Liver (tissue), 9 donors: ENCODE data around the gene TRAPPC8. TPM values are rescaled to one million over a fixed set of nuclear protein-coding genes. Genes with fewer than 3 reads are reported as not detected.

Source experiments
- DNase-seq: peaks from one replicate; pipeline ENCODE4 v3.0.0-alpha.2; 2017; ENCODE audit warnings: low spot score
- H3K27ac ChIP-seq, 2 donors: one replicate each; pipeline ENCODE4 v1.7.0; 2013; ENCODE audit warnings: inconsistent platforms in 2 of 2, low read length in 2 of 2, control low read depth in 1 of 2, low read depth in 1 of 2, mild to moderate bottlenecking in 1 of 2
- H3K27me3 ChIP-seq, 4 donors: one replicate each; pipeline versions ENCODE4 v1.6.1 to v1.7.0; 2013; ENCODE audit warnings: low read length in 3 of 4, inconsistent platforms in 1 of 4, mild to moderate bottlenecking in 1 of 4, moderate library complexity in 1 of 4; ENCODE audit not compliant: control insufficient read depth in 4 of 4, insufficient read depth in 4 of 4
- H3K36me3 ChIP-seq, 4 donors: one replicate each; pipeline versions ENCODE4 v1.6.1 to v1.7.0; 2013; ENCODE audit warnings: low read length in 3 of 4, mild to moderate bottlenecking in 3 of 4, low read depth in 1 of 4, moderate library complexity in 1 of 4; ENCODE audit not compliant: control insufficient read depth in 4 of 4, insufficient read depth in 3 of 4
- H3K4me1 ChIP-seq, 4 donors: one replicate each; pipeline versions ENCODE4 v1.6.1 to v1.7.0; 2013; ENCODE audit warnings: low read length in 3 of 4, mild to moderate bottlenecking in 3 of 4, moderate library complexity in 1 of 4; ENCODE audit not compliant: control insufficient read depth in 4 of 4, insufficient read depth in 4 of 4
- H3K4me3 ChIP-seq, 3 donors: one replicate each; pipeline versions ENCODE4 v1.6.1 to v1.7.0; 2013; ENCODE audit warnings: low read length in 3 of 3, control low read depth in 1 of 3, low read depth in 1 of 3, mild to moderate bottlenecking in 1 of 3
- H3K9ac ChIP-seq, 2 donors: one replicate each; pipeline ENCODE4 v1.7.0; 2013; ENCODE audit warnings: low read length in 2 of 2, mild to moderate bottlenecking in 2 of 2, moderate library complexity in 2 of 2, control low read depth in 1 of 2, low read depth in 1 of 2
- H3K9me3 ChIP-seq, 4 donors: one replicate each; pipeline versions ENCODE4 v1.6.1 to v1.7.0; 2013; ENCODE audit warnings: low read length in 3 of 4; ENCODE audit not compliant: control insufficient read depth in 4 of 4
- EGR1 ChIP-seq, 2 donors: IDR thresholded peaks; 2 replicates each; pipeline ENCODE4 v1.6.1; 2016 to 2018; ENCODE audit warnings: antibody characterized with exemption in 2 of 2, low read depth in 2 of 2
- FOXA1 ChIP-seq: IDR thresholded peaks from 2 replicates; pipeline ENCODE4 v1.6.1; 2016; ENCODE audit warnings: antibody characterized with exemption
- FOXA2 ChIP-seq: IDR thresholded peaks from 2 replicates; pipeline ENCODE4 v1.6.1; 2016; ENCODE audit warnings: antibody characterized with exemption
- HNF4G ChIP-seq: IDR thresholded peaks from 2 replicates; pipeline ENCODE4 v1.6.1; 2016; ENCODE audit warnings: antibody characterized with exemption
- RAD21 ChIP-seq, 2 donors: IDR thresholded peaks; 2 replicates each; pipeline ENCODE4 v1.6.1; 2016; ENCODE audit warnings: antibody characterized with exemption in 2 of 2, mild to moderate bottlenecking in 2 of 2
- SP1 ChIP-seq: IDR thresholded peaks from 2 replicates; pipeline ENCODE4 v1.6.1; 2018; ENCODE audit warnings: antibody characterized with exemption, mild to moderate bottlenecking
- YY1 ChIP-seq: IDR thresholded peaks from 2 replicates; pipeline ENCODE4 v1.6.1; 2016; ENCODE audit warnings: antibody characterized with exemption, mild to moderate bottlenecking
- WGBS: extraction: QIAGEN DNeasy Blood & Tissue Kit; methylation state at CpG from one replicate; pipeline ENCODE4 v1.1.7; 2013; 5-methylcytosine and 5-hydroxymethylcytosine counted together
- polyA plus RNA-seq, 2 donors: library from polyadenylated mRNA; stranded (reverse) in 1 of 2; unstranded in 1 of 2; fragments of 200-250 nt in 1 of 2; fragments of >200 nt in 1 of 2; fragmentation: Nextera tagmentation in 1 of 2; extraction: Ambion mirVana in 1 of 2; gene quantifications; one replicate each; pipeline versions ENCODE4 v1.2.1 to v1.2.3, GENCODE V29; 2013 to 2015
- total RNA-seq, 2 donors: library from RNA; depleted of rRNA; stranded (reverse); fragments of >200 nt; gene quantifications; one replicate each; pipeline ENCODE4 v1.2.3, GENCODE V29; 2014
- TF ChIP-seq, protein P1 (sequence below): IDR thresholded peaks from 2 replicates; pipeline ENCODE4 v1.6.1; 2016; ENCODE audit warnings: antibody characterized with exemption, mild to moderate bottlenecking
- TF ChIP-seq, protein P2 (sequence below): IDR thresholded peaks from 2 replicates; pipeline ENCODE4 v1.6.1; 2016; ENCODE audit warnings: antibody characterized with exemption
- TF ChIP-seq, protein P3 (sequence below): IDR thresholded peaks from 2 replicates; pipeline ENCODE4 v1.6.1; 2016; ENCODE audit warnings: antibody characterized with exemption
- TF ChIP-seq, protein P4 (sequence below): IDR thresholded peaks from 2 replicates; pipeline ENCODE4 v1.6.1; 2016; ENCODE audit warnings: antibody characterized with exemption
- TF ChIP-seq, protein P5 (sequence below): fragments of 150-350 bp; IDR thresholded peaks from 2 replicates; pipeline ENCODE4 v1.5.1; 2017; ENCODE audit warnings: improper control_type of control experiment, low read depth, low read length; ENCODE audit not compliant: missing input control
- donor health status: healthy.
- donor health status: healthy.
- donor health status: healthy.
- donor health status: healthy.
- donor health status: healthy.

Gene TRAPPC8
- total and polyA plus RNA-seq, 4 donors = 12.2 to 46.1 (median 29.5) TPM

DNA sequence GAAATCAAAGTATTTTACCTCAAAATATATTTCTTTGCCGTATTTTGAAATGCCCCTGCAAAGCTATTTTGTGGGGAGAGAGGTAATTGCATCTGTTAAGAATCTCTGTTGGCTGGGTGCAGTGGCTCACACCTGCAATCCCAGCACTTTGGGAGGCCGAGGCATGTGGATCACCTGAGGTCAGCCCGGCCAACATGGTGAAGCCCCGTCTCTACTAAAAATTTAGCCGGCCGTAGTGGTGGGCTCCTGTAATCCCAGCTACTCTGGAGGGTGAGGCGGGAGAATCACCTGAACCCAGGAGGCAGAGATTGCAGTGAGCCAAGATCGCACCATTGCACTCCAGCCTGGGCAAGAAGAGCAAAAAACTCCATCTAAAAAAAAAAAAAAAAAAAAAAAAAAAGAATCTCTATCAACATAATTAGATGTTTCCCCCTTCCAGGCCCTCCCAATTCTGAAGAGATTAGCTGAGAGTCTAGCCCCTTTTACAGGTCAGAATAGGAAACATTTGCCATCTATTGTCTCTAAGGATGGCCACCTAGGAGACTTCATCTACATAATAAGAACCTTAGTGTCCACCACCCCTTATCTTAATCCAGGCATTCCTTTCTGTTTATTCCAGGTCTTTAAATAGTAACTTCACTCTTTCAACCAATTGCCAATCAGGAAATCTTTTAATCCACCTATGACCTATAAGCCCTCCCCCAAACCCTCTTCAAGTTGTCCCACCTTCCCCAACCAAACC, 3.5 kb upstream of the TRAPPC8 start:
- Histone ChIP-seq H3K36me3 (no peaks in the 10 kb centered on the region), H3K9me3 (no peaks in the 10 kb centered on the region), H3K4me1 (peaks cover 0 to 24% (median 12%) of the 10 kb centered on the region in 4 donors), H3K27me3 (no peaks in the 10 kb centered on the region), H3K4me3 (no peak overlapping the region), H3K27ac (no peak overlapping the region), H3K9ac (no peak overlapping the region)
- TF ChIP-seq, protein P1, sequence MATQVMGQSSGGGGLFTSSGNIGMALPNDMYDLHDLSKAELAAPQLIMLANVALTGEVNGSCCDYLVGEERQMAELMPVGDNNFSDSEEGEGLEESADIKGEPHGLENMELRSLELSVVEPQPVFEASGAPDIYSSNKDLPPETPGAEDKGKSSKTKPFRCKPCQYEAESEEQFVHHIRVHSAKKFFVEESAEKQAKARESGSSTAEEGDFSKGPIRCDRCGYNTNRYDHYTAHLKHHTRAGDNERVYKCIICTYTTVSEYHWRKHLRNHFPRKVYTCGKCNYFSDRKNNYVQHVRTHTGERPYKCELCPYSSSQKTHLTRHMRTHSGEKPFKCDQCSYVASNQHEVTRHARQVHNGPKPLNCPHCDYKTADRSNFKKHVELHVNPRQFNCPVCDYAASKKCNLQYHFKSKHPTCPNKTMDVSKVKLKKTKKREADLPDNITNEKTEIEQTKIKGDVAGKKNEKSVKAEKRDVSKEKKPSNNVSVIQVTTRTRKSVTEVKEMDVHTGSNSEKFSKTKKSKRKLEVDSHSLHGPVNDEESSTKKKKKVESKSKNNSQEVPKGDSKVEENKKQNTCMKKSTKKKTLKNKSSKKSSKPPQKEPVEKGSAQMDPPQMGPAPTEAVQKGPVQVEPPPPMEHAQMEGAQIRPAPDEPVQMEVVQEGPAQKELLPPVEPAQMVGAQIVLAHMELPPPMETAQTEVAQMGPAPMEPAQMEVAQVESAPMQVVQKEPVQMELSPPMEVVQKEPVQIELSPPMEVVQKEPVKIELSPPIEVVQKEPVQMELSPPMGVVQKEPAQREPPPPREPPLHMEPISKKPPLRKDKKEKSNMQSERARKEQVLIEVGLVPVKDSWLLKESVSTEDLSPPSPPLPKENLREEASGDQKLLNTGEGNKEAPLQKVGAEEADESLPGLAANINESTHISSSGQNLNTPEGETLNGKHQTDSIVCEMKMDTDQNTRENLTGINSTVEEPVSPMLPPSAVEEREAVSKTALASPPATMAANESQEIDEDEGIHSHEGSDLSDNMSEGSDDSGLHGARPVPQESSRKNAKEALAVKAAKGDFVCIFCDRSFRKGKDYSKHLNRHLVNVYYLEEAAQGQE = no peak
- no peak for TF ChIP-seq FOXA2
- TF ChIP-seq, protein P2, sequence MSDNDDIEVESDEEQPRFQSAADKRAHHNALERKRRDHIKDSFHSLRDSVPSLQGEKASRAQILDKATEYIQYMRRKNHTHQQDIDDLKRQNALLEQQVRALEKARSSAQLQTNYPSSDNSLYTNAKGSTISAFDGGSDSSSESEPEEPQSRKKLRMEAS = no peak
- TF ChIP-seq, protein P3, sequence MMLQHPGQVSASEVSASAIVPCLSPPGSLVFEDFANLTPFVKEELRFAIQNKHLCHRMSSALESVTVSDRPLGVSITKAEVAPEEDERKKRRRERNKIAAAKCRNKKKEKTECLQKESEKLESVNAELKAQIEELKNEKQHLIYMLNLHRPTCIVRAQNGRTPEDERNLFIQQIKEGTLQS = no peak
- no peak for TF ChIP-seq HNF4G
- TF ChIP-seq YY1 = no peak
- TF ChIP-seq, protein P4, sequence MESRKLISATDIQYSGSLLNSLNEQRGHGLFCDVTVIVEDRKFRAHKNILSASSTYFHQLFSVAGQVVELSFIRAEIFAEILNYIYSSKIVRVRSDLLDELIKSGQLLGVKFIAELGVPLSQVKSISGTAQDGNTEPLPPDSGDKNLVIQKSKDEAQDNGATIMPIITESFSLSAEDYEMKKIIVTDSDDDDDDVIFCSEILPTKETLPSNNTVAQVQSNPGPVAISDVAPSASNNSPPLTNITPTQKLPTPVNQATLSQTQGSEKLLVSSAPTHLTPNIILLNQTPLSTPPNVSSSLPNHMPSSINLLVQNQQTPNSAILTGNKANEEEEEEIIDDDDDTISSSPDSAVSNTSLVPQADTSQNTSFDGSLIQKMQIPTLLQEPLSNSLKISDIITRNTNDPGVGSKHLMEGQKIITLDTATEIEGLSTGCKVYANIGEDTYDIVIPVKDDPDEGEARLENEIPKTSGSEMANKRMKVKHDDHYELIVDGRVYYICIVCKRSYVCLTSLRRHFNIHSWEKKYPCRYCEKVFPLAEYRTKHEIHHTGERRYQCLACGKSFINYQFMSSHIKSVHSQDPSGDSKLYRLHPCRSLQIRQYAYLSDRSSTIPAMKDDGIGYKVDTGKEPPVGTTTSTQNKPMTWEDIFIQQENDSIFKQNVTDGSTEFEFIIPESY = no peak
- TF ChIP-seq RAD21 (IDR thresholded peaks at IDR 0.05) = no peak
- no peak for TF ChIP-seq EGR1 (IDR thresholded peaks at IDR 0.05; ENCODE audit: low read depth in 2 of 2)
- no peak for TF ChIP-seq SP1
- TF ChIP-seq, protein P5, sequence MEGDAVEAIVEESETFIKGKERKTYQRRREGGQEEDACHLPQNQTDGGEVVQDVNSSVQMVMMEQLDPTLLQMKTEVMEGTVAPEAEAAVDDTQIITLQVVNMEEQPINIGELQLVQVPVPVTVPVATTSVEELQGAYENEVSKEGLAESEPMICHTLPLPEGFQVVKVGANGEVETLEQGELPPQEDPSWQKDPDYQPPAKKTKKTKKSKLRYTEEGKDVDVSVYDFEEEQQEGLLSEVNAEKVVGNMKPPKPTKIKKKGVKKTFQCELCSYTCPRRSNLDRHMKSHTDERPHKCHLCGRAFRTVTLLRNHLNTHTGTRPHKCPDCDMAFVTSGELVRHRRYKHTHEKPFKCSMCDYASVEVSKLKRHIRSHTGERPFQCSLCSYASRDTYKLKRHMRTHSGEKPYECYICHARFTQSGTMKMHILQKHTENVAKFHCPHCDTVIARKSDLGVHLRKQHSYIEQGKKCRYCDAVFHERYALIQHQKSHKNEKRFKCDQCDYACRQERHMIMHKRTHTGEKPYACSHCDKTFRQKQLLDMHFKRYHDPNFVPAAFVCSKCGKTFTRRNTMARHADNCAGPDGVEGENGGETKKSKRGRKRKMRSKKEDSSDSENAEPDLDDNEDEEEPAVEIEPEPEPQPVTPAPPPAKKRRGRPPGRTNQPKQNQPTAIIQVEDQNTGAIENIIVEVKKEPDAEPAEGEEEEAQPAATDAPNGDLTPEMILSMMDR = no peak
- no peak for TF ChIP-seq FOXA1
- DNase-seq = no peak
- WGBS = 97% methylated on average over 8 of the region's 8 CpGs
